ENCODE data around the gene CDK4. TPM values are rescaled to one million over a fixed set of nuclear protein-coding genes. Genes with fewer than 3 reads are reported as not detected.

The CDK4 gene
- total RNA-seq, 1 experiment from 2014 or later: 383 TPM

- no peak for DNase-seq (ENCODE audit: low read depth, low spot score)
- in situ Hi-C loops (cut with HindIII; ENCODE audit: low pct_unique_long_range_greater_than_20kb, low sequenced_read_pairs): no loop called here
Observed at GRCh38 chr12:57698414-57698813, 53.7 kb downstream of the CDK4 start.

Other genes with a start within 250 kb of the CDK4 start
- gene DDIT3, start 231.8 kb downstream of the CDK4 start, total RNA-seq (2014; rRNA removed; shearing (Covaris generic)): 103 and 117 TPM in 2 replicates
- gene MBD6, start 229.5 kb downstream of the CDK4 start, total RNA-seq (2014; rRNA removed; shearing (Covaris generic)): 6.6 and 6.8 TPM in 2 replicates
- 86.2 and 93.8 TPM in 2 replicates for gene DCTN2, start 205.1 kb downstream of the CDK4 start, total RNA-seq (2014; rRNA removed; shearing (Covaris generic))
- 0.29 and 0.40 TPM in 2 replicates for gene KIF5A, start 202.3 kb downstream of the CDK4 start, total RNA-seq (2014; rRNA removed; shearing (Covaris generic))
- gene PIP4K2C, start 161.1 kb downstream of the CDK4 start, total RNA-seq (2014; rRNA removed; shearing (Covaris generic)): 48.4 and 53.2 TPM in 2 replicates
- gene DTX3, start 147.5 kb downstream of the CDK4 start, total RNA-seq (2014; rRNA removed; shearing (Covaris generic)): 13.6 and 14.1 TPM in 2 replicates
- 13.2 and 16.3 TPM in 2 replicates for gene ARHGEF25, start 140.9 kb downstream of the CDK4 start, total RNA-seq (2014; rRNA removed; shearing (Covaris generic))
- gene B4GALNT1, start 119.1 kb downstream of the CDK4 start, total RNA-seq (2014; rRNA removed; shearing (Covaris generic)): 8.3 and 11.2 TPM in 2 replicates
- 239 and 244 TPM in 2 replicates for gene OS9, start 58.2 kb downstream of the CDK4 start, total RNA-seq (2014; rRNA removed; shearing (Covaris generic))
- 1.4 and 1.5 TPM in 2 replicates for gene AGAP2, start 13.6 kb downstream of the CDK4 start, total RNA-seq (2014; rRNA removed; shearing (Covaris generic))
- 34.6 and 38.2 TPM in 2 replicates for gene TSPAN31, start 7.3 kb downstream of the CDK4 start, total RNA-seq (2014; rRNA removed; shearing (Covaris generic))
- 11.9 and 12.5 TPM in 2 replicates for gene MARCHF9, start 2.8 kb upstream of the CDK4 start, total RNA-seq (2014; rRNA removed; shearing (Covaris generic))
- 0.69 and 3.1 TPM in 2 replicates for gene CYP27B1, start 14.8 kb upstream of the CDK4 start, total RNA-seq (2014; rRNA removed; shearing (Covaris generic))
- gene METTL1, start 19.8 kb upstream of the CDK4 start, total RNA-seq (2014; rRNA removed; shearing (Covaris generic)): 9.7 and 13.4 TPM in 2 replicates
- 4.0 and 6.3 TPM in 2 replicates for gene EEF1AKMT3, start 20.3 kb upstream of the CDK4 start, total RNA-seq (2014; rRNA removed; shearing (Covaris generic))
- 77.3 and 80.2 TPM in 2 replicates for gene TSFM, start 30.5 kb upstream of the CDK4 start, total RNA-seq (2014; rRNA removed; shearing (Covaris generic))
- gene AVIL, start 66.4 kb upstream of the CDK4 start, total RNA-seq (2014; rRNA removed; shearing (Covaris generic)): 0.75 and 0.77 TPM in 2 replicates
- gene CTDSP2, start 94.4 kb upstream of the CDK4 start, total RNA-seq (2014; rRNA removed; shearing (Covaris generic)): 27.8 and 29.6 TPM in 2 replicates
- 12.9 and 19.3 TPM in 2 replicates for gene ATP23, start 189.3 kb upstream of the CDK4 start, total RNA-seq (2014; rRNA removed; shearing (Covaris generic))

All from SK-MEL-5 (cell line).